Chondrocyte (in vitro differentiated cells): ENCODE data around the gene MAP4K2. TPM values are rescaled to one million over a fixed set of nuclear protein-coding genes. Genes with fewer than 3 reads are reported as not detected.
"Not testable (repeated sequence)": the region's sequence is repeated elsewhere in the genome, so short reads cannot be mapped to it uniquely, and the experiment has no call there.

Source experiments
- DNase-seq: peaks from one replicate; pipeline ENCODE4 v3.0.0; 2021; ENCODE audit warnings: mixed read lengths, low spot score
- H3K27ac Mint-ChIP-seq: one replicate; pipeline ENCODE4 v1.8.0; 2021; ENCODE audit warnings: mild to moderate bottlenecking, moderate library complexity, mixed read lengths; ENCODE audit not compliant: unreplicated experiment
- H3K27me3 Mint-ChIP-seq: 2 replicates; pipeline ENCODE4 v1.8.0; 2021; ENCODE audit warnings: low read depth, mixed read lengths
- H3K36me3 Mint-ChIP-seq: 2 replicates; pipeline ENCODE4 v1.8.0; 2021; ENCODE audit warnings: low read depth, mixed read lengths
- H3K4me1 Mint-ChIP-seq: 2 replicates; pipeline ENCODE4 v1.8.0; 2021; ENCODE audit warnings: low read depth, mild to moderate bottlenecking, mixed read lengths
- H3K4me3 Mint-ChIP-seq: one replicate; pipeline ENCODE4 v1.8.0; 2021; ENCODE audit warnings: mild to moderate bottlenecking, moderate library complexity, mixed read lengths; ENCODE audit not compliant: unreplicated experiment
- H3K9me3 Mint-ChIP-seq: 2 replicates; pipeline ENCODE4 v1.8.0; 2021; ENCODE audit warnings: low read depth, mixed read lengths
- CTCF ChIP-seq: fragments of 200-600 bp; sonication (generic); IDR thresholded peaks from 2 replicates; pipeline ENCODE4 v1.5.0; 2021; ENCODE audit warnings: antibody characterized with exemption, mild to moderate bottlenecking, moderate library complexity
- total RNA-seq: library from RNA; stranded (reverse); gene quantifications from 3 replicates; pipeline ENCODE4 v1.2.1, GENCODE V29; 2021

MAP4K2 gene
- total RNA-seq, 1 donor from 2014 or later = 13.4 TPM

- TF ChIP-seq CTCF = no peak
- Mint-ChIP-seq H3K36me3 (no peaks in the 10 kb centered on the region), H3K27me3 (peaks cover 1% of the 10 kb centered on the region), H3K4me3 (no peak overlapping the region), H3K9me3 (no peaks in the 10 kb centered on the region), H3K27ac (no peak overlapping the region), H3K4me1 (no peaks in the 10 kb centered on the region)
- peak; percentile 92 for DNase-seq
These were observed 23.8 kb upstream of the MAP4K2 start for GRCh38 chr11:64826578-64827450.

GRCh38 chr11:64826062-64826461 lies 23.0 kb upstream of the MAP4K2 start:
- H3K9me3 Mint-ChIP-seq = no peaks in the 10 kb centered on the region
- no peak overlapping the region for H3K4me3 Mint-ChIP-seq
- no peak for TF ChIP-seq CTCF
- H3K4me1 Mint-ChIP-seq = no peaks in the 10 kb centered on the region
- DNase-seq = no peak
- H3K27ac Mint-ChIP-seq = no peak overlapping the region
- peaks cover 1% of the 10 kb centered on the region for H3K27me3 Mint-ChIP-seq
- no peaks in the 10 kb centered on the region for H3K36me3 Mint-ChIP-seq

DNA sequence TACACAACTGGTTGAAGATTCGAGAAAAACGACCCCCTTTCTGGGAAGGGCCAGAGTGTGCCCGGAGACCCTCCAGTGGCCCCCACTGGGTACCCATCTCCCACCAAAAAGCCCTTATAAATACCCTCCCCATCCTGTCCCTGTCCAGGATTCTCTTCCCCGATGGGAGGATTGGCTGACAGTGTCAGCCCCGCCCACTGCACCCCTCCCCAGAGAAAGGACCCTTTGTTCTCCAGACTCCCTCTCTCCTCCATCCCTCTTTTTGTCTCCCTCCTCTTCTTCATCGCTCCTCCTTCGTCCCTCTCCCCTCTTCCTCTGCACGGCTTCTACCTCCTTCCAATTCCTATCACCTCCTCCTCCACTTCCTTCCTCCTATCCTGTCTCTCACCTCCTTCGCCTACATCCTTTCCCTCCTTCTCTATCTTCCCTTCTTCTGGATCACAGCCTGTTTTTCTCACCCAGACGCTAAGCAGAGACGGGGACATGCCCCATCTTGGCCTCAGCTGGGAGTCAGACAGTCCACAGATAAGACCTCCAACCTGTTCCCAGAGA lies 20.6 kb upstream of the MAP4K2 start:
- TF ChIP-seq CTCF = no peak
- no peaks in the 10 kb centered on the region for H3K4me1 Mint-ChIP-seq
- H3K9me3 Mint-ChIP-seq = no peaks in the 10 kb centered on the region
- no peak overlapping the region for H3K4me3 Mint-ChIP-seq
- no peak for DNase-seq
- H3K27me3 Mint-ChIP-seq = peaks cover 1% of the 10 kb centered on the region
- H3K36me3 Mint-ChIP-seq = no peaks in the 10 kb centered on the region
- no peak overlapping the region for H3K27ac Mint-ChIP-seq

DNA sequence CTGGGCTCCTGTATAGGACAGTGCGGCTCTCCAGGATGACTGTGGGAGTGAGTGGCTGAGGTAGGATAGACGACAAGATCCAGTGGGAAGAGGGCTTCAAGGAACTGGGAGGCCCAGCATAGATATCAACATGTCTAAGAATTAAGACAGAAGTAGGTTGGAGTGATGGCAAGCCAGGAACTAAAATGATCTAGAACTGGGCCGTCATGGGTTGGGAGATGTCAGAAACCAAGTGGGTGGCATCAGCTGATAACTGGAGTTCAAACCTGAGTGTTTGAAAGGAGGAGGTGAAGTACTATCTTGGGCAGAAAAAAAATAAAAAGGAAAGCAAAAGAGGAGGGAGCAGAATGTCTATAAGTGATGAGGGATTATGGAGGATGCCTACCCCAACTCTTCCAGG lies 14.5 kb upstream of the MAP4K2 start:
- DNase-seq = no peak
- TF ChIP-seq CTCF = no peak
- no peaks in the 10 kb centered on the region for H3K4me1 Mint-ChIP-seq
- H3K27ac Mint-ChIP-seq = no peak overlapping the region
- no peaks in the 10 kb centered on the region for H3K36me3 Mint-ChIP-seq
- H3K9me3 Mint-ChIP-seq = no peaks in the 10 kb centered on the region
- H3K4me3 Mint-ChIP-seq = no peak overlapping the region
- peaks cover 1% of the 10 kb centered on the region for H3K27me3 Mint-ChIP-seq

- not testable (repeated sequence) for H3K36me3 Mint-ChIP-seq, DNase-seq, H3K4me3 Mint-ChIP-seq, H3K4me1 Mint-ChIP-seq, H3K27me3 Mint-ChIP-seq, H3K9me3 Mint-ChIP-seq, H3K27ac Mint-ChIP-seq
These were observed 12.4 kb upstream of the MAP4K2 start for GRCh38 chr11:64815433-64815832.
